Hippocampal formation (tissue), 2 donors: ENCODE measurements around the gene AKT1.

Experiments used
- DNase-seq, 2 donors: peaks; one replicate each; lab custom pipeline; 2025; lab: John Stamatoyannopoulos, UW

AKT1 gene

GRCh38 chr14:104772707-104773504, 22.6 kb downstream of the AKT1 start:
- DNase-seq, result no peak

GRCh38 chr14:104771918-104772706, 23.4 kb downstream of the AKT1 start:
- no peak for DNase-seq

- no peak for DNase-seq
Observed at GRCh38 chr14:104771374-104771773, 24.2 kb downstream of the AKT1 start.

GRCh38 chr14:104770851-104771272, 24.7 kb downstream of the AKT1 start:
- no peak for DNase-seq

GRCh38 chr14:104770072-104770579, 25.4 kb downstream of the AKT1 start:
- DNase-seq, result no peak

- no peak for DNase-seq
Observed at GRCh38 chr14:104769324-104770071, 26.1 kb downstream of the AKT1 start.

- peak; percentile 46 to 82 for DNase-seq
Observed at GRCh38 chr14:104768437-104769323, 26.9 kb downstream of the AKT1 start.

- no peak for DNase-seq
Observed at GRCh38 chr14:104767634-104767918, 28.0 kb downstream of the AKT1 start.

- no peak for DNase-seq
Observed at GRCh38 chr14:104766863-104767633, 28.5 kb downstream of the AKT1 start.

GRCh38 chr14:104766256-104766862, 29.2 kb downstream of the AKT1 start:
- no peak for DNase-seq

- no peak for DNase-seq
Observed at GRCh38 chr14:104765517-104765916, 30.0 kb downstream of the AKT1 start.

- DNase-seq, result no peak
Observed at GRCh38 chr14:104758981-104759969, 36.3 kb downstream of the AKT1 start.

GRCh38 chr14:104757681-104758392, 37.7 kb downstream of the AKT1 start:
- no peak for DNase-seq

- DNase-seq, result no peak
Observed at GRCh38 chr14:104757238-104757585, 38.3 kb downstream of the AKT1 start.

GRCh38 chr14:104756477-104757237, 38.9 kb downstream of the AKT1 start:
- DNase-seq, result no peak

- DNase-seq, result no peak
Observed at GRCh38 chr14:104755621-104756020, 39.9 kb downstream of the AKT1 start.

- DNase-seq, result no peak
Observed at GRCh38 chr14:104754213-104754851, 41.2 kb downstream of the AKT1 start.
